GM12872 (cell line): Measurements from ENCODE around the gene ELFN1.

Experiments used
- CTCF ChIP-seq: IDR thresholded peaks from 3 replicates; pipeline ENCODE4 v1.5.1; 2011; ENCODE audit warnings: low read depth, mild to moderate bottlenecking, low read length, moderate library complexity; ENCODE audit not compliant: insufficient read depth

Gene ELFN1

GRCh38 chr7:1703871-1704810, 34.1 kb downstream of the ELFN1 start:
- TF ChIP-seq CTCF = no peak

GRCh38 chr7:1704811-1705738, 35.0 kb downstream of the ELFN1 start:
- no peak for TF ChIP-seq CTCF

- no peak for TF ChIP-seq CTCF
Observed at GRCh38 chr7:1705856-1706255, 35.8 kb downstream of the ELFN1 start.

- no peak for TF ChIP-seq CTCF
Observed at GRCh38 chr7:1706381-1706720, 36.3 kb downstream of the ELFN1 start.

GRCh38 chr7:1706721-1707613, 36.9 kb downstream of the ELFN1 start:
- TF ChIP-seq CTCF = no peak

GRCh38 chr7:1707756-1708595, 37.9 kb downstream of the ELFN1 start:
- TF ChIP-seq CTCF = peak; percentile 34; the same call in 1 of the 3 replicates
